ENCODE results near the gene TEAD3.
"Not testable (repeated sequence)": the region's sequence is repeated elsewhere in the genome, so short reads cannot be mapped to it uniquely, and the experiment has no call there.

The TEAD3 gene

DNA sequence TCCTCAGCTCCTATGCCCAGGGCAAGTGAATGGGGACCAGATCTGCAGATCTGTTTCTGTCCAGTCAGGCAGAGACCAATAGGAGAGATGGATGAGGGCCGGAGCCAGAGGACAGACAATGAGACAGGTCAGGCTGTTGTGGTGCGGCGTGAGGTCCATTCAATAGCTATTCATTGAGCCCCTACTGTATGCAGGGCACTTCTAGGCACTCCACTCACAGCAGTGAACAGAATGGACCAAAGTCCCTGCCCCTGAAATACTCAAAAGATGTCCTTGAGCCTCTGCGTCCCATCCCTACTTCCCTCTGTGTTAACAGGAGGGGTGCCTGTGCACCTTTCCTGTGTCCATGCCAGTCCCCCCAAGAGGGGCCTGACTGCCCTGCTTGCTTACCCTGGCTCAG is 24.4 kb upstream of the TEAD3 start:
- no peak for DNase-seq (ENCODE audit: low spot score)
- in situ Hi-C loops (cut with MboI; ENCODE audit: low pct_unique_long_range_greater_than_20kb, low sequenced_read_pairs, unreplicated experiment), result no loop called here
- TF ChIP-seq, protein P1, sequence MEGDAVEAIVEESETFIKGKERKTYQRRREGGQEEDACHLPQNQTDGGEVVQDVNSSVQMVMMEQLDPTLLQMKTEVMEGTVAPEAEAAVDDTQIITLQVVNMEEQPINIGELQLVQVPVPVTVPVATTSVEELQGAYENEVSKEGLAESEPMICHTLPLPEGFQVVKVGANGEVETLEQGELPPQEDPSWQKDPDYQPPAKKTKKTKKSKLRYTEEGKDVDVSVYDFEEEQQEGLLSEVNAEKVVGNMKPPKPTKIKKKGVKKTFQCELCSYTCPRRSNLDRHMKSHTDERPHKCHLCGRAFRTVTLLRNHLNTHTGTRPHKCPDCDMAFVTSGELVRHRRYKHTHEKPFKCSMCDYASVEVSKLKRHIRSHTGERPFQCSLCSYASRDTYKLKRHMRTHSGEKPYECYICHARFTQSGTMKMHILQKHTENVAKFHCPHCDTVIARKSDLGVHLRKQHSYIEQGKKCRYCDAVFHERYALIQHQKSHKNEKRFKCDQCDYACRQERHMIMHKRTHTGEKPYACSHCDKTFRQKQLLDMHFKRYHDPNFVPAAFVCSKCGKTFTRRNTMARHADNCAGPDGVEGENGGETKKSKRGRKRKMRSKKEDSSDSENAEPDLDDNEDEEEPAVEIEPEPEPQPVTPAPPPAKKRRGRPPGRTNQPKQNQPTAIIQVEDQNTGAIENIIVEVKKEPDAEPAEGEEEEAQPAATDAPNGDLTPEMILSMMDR (IDR thresholded peaks at IDR 0.05; ENCODE audit: extremely low read depth, insufficient read depth, missing control alignments), result no peak

DNA sequence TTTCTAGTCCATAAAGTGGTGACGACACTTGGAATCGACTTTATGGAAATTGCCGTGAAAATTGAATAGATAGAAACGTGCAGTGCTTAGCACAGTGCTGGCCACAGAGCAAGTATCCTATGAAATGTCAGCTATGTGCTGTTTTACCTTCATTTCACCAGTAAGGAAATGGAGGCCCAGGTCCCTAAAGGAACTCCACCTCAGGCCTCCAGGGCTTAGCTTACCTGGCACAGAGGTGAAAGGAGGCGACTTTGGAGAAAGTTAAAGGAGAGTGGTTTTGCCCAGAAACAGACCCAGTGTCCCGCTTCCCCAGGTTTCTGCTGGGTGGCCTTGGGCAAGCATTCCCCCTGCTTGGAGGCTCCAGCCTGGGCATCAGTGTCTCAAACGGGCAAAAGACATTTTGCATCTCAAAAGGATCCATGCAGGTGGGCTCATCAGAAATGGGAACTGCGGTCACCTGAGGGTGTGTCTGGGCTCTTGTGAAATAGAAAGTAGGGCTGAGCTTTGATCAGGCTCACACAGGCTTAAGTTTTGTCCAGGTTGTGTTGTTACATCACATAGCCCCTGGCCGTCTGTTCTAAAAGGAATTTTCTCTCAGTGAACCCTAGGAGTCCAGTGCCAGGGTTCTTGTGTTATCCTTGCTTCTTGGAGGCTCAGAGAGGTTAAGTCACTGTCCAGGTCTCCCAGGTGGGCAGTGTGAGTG is 22.6 kb upstream of the TEAD3 start:
- in situ Hi-C loops (cut with MboI; ENCODE audit: low pct_unique_long_range_greater_than_20kb, low sequenced_read_pairs, unreplicated experiment), result no loop called here
- no peak for DNase-seq (ENCODE audit: low spot score)
- TF ChIP-seq, protein P1 (IDR thresholded peaks at IDR 0.05; ENCODE audit: extremely low read depth, insufficient read depth, missing control alignments), result no peak

DNA sequence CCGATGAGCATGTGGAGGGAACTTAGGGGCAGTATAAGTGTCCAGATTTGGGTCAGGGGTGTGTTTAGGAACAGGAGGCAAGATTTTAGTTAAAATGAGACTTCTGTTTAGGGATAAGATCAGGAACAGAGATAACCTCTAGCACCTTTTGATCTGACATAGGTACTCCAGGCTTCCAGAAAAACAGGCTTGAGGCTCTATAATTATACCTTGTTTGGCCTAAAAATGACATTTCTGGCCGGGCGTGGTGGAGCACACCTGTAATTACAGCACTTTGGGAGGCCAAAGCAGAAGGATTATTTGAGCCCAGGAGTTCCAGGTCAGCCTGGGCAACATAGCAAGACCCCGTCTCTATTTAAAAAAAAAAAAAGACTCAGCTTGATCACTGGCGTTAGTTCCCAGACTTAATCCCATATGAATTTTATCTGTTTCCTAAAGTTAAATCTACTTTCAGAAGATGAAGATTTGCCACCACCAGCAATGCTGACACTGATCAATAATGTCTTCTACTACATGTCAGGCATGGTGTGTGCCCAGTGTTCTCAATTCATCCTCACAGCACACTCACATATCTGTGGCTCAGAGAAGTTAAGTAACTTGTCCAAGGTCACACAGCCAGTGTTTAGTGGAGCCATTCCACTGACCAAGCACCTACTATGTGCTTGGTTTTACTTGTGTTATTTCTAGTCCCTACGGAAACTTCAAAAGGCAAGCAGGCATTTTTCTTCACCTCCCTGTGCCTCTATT is 21.9 kb upstream of the TEAD3 start:
- in situ Hi-C loops (cut with MboI; ENCODE audit: low pct_unique_long_range_greater_than_20kb, low sequenced_read_pairs, unreplicated experiment), result no loop called here
- no peak for DNase-seq (ENCODE audit: low spot score)
- TF ChIP-seq, protein P1 (IDR thresholded peaks at IDR 0.05; ENCODE audit: extremely low read depth, insufficient read depth, missing control alignments), result no peak

DNA sequence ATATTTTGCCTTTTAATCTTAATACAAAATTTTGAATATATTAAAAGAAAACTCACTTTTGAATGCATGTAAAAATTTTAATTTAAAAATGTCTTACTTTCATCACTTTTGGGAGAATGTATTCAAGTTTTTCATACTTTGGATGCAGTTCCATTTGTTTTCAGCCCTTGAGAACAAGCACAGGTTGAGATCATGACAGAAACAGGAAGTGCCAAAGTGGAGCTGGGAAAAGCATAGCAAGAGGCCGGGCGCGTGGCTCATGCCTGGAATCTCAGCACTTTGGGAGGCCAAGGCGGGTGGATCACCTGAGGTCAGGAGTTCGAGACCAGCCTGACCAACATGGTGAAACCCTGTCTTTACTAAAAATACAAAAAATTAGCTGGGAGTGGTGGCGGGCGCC is 21.1 kb upstream of the TEAD3 start:
- in situ Hi-C loops (cut with MboI; ENCODE audit: low pct_unique_long_range_greater_than_20kb, low sequenced_read_pairs, unreplicated experiment); DNase-seq (ENCODE audit: low spot score): not testable (repeated sequence)

DNA sequence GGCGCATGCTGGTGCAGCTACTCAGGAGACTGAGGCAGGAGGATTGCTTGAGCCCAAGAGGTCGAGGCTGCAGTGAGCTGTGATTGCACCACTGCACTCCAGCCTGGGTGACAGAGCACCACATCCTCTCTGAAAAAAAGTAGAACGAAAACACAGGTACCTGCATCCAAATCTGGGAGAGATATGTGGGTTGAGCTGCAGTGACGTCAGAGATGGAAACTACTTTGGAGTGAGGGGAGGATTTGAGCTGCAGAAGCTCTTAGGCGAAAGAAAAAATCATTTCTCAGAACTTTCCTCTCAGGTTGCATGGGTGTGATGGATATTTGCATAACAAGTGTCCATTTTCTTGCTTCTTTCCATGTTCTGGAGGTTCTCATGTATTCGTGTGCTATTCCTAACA is 19.8 kb upstream of the TEAD3 start:
- DNase-seq (ENCODE audit: low spot score), result no peak
- TF ChIP-seq, protein P1 (IDR thresholded peaks at IDR 0.05; ENCODE audit: extremely low read depth, insufficient read depth, missing control alignments), result no peak
- in situ Hi-C loops (cut with MboI; ENCODE audit: low pct_unique_long_range_greater_than_20kb, low sequenced_read_pairs, unreplicated experiment), result no loop called here

DNA sequence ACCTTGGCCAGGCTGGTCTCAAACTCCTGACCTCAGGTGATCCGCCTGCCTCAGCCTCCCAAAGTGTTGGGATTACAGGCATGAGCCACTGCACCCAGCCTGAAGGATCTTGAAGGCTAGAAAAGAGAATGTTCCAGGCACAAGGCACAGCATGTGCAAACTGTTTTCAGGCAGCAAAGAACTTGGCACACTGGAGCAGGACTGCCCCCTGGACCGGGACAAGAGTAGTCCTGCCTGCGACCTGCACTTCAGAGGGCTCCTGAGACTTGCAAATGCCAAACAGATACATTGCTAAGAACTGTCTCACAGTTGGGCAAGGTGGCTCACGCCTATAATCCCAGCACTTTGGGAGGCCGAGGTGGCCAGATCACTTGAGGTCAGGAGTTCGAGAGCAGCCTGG is 19.1 kb upstream of the TEAD3 start:
- in situ Hi-C loops (cut with MboI; ENCODE audit: low pct_unique_long_range_greater_than_20kb, low sequenced_read_pairs, unreplicated experiment); DNase-seq (ENCODE audit: low spot score): not testable (repeated sequence)

DNA sequence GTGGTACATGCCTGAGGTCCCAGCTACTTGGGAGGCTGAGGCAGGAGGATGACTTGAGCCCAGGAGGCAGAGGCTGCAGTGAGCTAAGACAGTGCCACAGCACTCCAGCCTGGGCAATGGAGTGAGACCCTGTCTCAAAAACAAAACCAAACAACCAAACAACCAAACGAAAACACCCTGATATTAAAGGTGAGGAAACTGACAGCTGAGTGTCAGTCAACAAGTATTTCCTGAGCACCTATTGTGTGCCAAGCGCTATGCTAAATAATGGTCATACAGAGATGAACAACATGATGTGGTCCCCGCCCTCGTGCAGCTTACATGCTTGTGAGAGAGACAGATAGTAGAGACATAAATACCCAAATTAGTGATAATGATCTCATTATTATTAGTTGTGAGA is 17.7 kb upstream of the TEAD3 start:
- in situ Hi-C loops (cut with MboI; ENCODE audit: low pct_unique_long_range_greater_than_20kb, low sequenced_read_pairs, unreplicated experiment), result no loop called here
- no peak for DNase-seq (ENCODE audit: low spot score)
- TF ChIP-seq, protein P1 (IDR thresholded peaks at IDR 0.05; ENCODE audit: extremely low read depth, insufficient read depth, missing control alignments), result no peak

Measured in GM13977 (cell line).